Measurements from ENCODE around the gene ZCCHC2. TPM values are rescaled to one million over a fixed set of nuclear protein-coding genes. Genes with fewer than 3 reads are reported as not detected.

The ZCCHC2 gene
- total and polyA plus RNA-seq, 2 of the 8 experiments (the other 6 are each of a cell fraction or from before 2014, with no cell fraction given), result 13.5 to 18.6 TPM

- TF ChIP-seq CHD7 (IDR thresholded peaks at IDR 0.05; ENCODE audit: insufficient replicate concordance, low read length), result no peak
- TF ChIP-seq JUN (IDR thresholded peaks at IDR 0.05; ENCODE audit: low read depth, low read length), result no peak
- TF ChIP-seq MAX (IDR thresholded peaks at IDR 0.05), result no peak
- TF ChIP-seq TCF12 (IDR thresholded peaks at IDR 0.05; ENCODE audit: low read depth, low read length), result no peak
- no peak for TF ChIP-seq RFX5 (IDR thresholded peaks at IDR 0.05; ENCODE audit: borderline replicate concordance, low read depth, low read length)
- TF ChIP-seq TAF1 (IDR thresholded peaks at IDR 0.05; ENCODE audit: low read depth, low read length), result no peak
- no peak for TF ChIP-seq ZNF274 (IDR thresholded peaks at IDR 0.05; ENCODE audit: borderline replicate concordance, extremely low read depth, low read length)
- TF ChIP-seq GTF2F1 (IDR thresholded peaks at IDR 0.05; ENCODE audit: borderline replicate concordance, low read depth, low read length), result no peak
- no peak for TF ChIP-seq SUZ12 (IDR thresholded peaks at IDR 0.05; ENCODE audit: low read length)
- TF ChIP-seq USF2 (IDR thresholded peaks at IDR 0.05; ENCODE audit: low read length), result no peak
These were observed 54.2 kb downstream of the ZCCHC2 start (continued) for GRCh38 chr18:62576845-62577512.
